T-helper 2 cell treated with Interferon-gamma antibody and Interleukin-4, amounts not matched to agents 100 ng/mL and 5 ng/mL, for 36 hours (primary cell): ENCODE data around the gene ACSL4. TPM values are rescaled to one million over a fixed set of nuclear protein-coding genes. Genes with fewer than 3 reads are reported as not detected.

Experiments
- intact Hi-C: fragments of 100-400 bp; cut with micrococcal nuclease; formaldehyde crosslinking; loops from one replicate; pipeline ENCODE4 v1.15.1; 2023
- total RNA-seq: library from RNA; stranded (reverse); gene quantifications from 2 replicates; pipeline ENCODE4 v1.2.3, GENCODE V29; 2022

Gene ACSL4
- total RNA-seq, 1 donor from 2014 or later = 59.8 TPM

- intact Hi-C loops = no loop called here
Measured at GRCh38 chrX:109622270-109622669, 110.8 kb downstream of the ACSL4 start.

GRCh38 chrX:109619771-109620170 lies 113.3 kb downstream of the ACSL4 start:
- intact Hi-C loops = no loop called here

- intact Hi-C loops = no loop called here
Measured at GRCh38 chrX:109614951-109615350, 118.1 kb downstream of the ACSL4 start.

- intact Hi-C loops = no loop called here
Measured at GRCh38 chrX:109601486-109601885, 131.6 kb downstream of the ACSL4 start.

GRCh38 chrX:109600237-109600651 lies 132.8 kb downstream of the ACSL4 start:
- intact Hi-C loops = no loop called here

- intact Hi-C loops = no loop called here
Measured at GRCh38 chrX:109596015-109596414, 137.0 kb downstream of the ACSL4 start.

Other genes starting within 250 kb of the ACSL4 start
- 13.0 and 14.4 TPM in 2 replicates for gene NXT2, start 196.4 kb downstream of the ACSL4 start, total RNA-seq
- gene KCNE5, start 108.1 kb downstream of the ACSL4 start, total RNA-seq = 0.27 and 0.32 TPM in 2 replicates